GM21786 (cell line): ENCODE data around the gene TBC1D20.

Experiments
- ATAC-seq: cut with Tn5 transposase; IDR thresholded peaks from one replicate; pipeline ENCODE4 v1.9.1; 2021; ENCODE audit not compliant: unreplicated experiment

The TBC1D20 gene

DNA sequence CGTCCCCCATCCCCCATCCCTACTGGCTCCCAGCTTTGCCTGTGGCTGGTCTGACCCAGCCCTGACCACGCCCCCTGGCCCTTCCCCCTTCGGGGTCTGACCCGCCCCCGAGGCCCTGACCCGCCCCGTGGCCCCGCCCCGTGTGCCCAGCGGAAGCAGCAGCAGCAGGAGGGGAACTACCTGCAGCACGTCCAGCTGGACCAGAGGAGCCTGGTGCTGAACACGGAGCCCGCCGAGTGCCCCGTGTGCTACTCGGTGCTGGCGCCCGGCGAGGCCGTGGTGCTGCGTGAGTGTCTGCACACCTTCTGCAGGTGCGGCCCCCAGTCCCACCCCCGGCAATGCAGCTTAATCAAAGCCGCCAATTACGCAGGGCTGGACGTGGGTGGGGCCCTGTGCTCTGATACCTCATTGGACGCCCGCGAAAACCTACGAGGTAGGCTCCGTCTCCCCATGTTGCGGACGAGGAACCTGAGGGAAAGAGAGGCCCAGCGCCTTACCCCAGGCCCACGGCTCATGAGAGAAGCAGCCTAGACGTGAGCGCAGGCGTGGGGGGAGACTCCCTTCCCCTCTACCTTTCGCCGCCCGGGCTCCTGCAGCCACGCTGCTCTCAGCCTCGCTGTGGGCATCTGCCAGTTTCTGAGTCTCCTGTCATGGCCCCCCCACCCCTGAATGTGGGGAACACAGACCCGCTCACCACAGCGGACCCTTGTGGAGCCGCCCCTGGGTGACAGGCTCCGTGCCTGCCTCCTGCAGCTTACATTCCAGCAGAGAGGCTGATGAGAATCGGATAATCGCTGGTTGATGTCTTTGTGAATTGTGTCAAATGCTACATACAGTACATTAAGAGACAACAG lies 41.4 kb downstream of the TBC1D20 start:
- ATAC-seq = no peak

GRCh38 chr20:420166-420620 lies 42.1 kb downstream of the TBC1D20 start:
- ATAC-seq = no peak

DNA sequence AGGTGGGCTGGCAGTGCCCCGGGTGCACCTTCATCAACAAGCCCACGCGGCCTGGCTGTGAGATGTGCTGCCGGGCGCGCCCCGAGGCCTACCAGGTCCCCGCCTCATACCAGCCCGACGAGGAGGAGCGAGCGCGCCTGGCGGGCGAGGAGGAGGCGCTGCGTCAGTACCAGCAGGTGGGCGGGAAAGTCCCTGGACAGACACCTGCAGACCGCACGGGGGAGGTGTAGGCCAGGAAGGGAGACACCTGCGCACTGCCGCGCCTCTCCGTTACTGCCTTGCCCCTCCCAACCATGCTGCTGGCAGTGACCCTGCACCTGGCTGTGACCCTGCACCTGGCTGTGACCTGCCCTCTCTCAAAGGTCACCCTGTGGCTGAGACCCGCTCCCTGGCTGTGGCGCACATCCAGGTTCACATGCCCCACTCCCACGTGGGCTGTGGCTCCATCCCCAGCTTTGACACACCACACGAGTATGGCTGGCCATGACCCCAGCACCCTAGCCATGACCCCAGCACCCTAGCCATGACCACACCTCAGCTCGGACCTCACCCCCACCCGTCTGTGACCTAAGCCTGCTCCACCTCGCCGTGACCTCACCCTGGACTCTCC lies 42.7 kb downstream of the TBC1D20 start:
- ATAC-seq = no peak

GRCh38 chr20:418858-419365 lies 43.4 kb downstream of the TBC1D20 start:
- no peak for ATAC-seq

- no peak for ATAC-seq
Observed at GRCh38 chr20:417801-418342, 44.5 kb downstream of the TBC1D20 start.

GRCh38 chr20:416950-417800 lies 45.2 kb downstream of the TBC1D20 start:
- no peak for ATAC-seq

GRCh38 chr20:415820-416322 lies 46.5 kb downstream of the TBC1D20 start:
- no peak for ATAC-seq

- ATAC-seq = no peak
Observed at GRCh38 chr20:414161-414560, 48.2 kb downstream of the TBC1D20 start.

- ATAC-seq = no peak
Observed at GRCh38 chr20:412081-412480, 50.3 kb downstream of the TBC1D20 start.

GRCh38 chr20:409697-410559 lies 52.4 kb downstream of the TBC1D20 start:
- no peak for ATAC-seq

DNA sequence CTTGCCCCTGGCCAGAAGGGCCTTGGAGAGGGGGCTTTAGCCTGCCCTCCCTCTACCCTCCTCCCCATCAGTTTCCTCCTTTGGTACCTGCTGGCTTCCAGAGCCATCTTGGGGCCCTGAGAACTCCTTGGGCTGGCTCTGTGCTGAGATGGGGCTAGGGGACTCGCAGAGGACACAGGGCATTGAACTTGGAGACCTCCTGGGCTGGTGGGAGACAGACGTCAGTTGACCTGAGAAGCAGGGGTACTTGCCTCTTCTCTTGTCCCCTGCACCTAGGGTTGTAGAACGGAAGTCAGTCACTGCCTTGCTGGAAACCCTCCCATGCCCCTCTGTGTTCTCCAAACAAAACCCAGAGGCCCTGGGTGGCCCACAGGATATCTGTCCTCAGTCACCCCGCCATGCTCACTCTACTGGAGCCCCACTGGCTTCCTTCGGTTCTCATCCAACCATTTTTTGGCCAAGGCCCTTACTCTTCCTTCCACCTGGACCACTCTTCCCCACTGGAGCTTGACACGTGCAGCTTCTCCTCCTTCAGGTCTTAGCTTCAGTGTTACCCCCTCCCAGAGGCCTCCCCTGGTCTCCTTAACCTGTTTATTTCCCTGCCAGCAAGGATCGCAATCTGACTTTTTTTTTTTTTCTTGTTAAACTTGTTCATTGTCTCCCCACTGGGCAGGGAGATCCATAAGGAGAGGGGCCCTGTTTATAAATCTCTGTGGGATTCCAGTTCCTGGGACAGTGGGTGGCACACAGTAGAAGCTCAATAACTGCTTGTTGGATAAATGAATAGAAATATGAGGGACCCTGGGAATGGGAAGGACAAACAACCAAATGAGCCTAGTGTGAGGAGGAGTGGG lies 53.3 kb downstream of the TBC1D20 start:
- ATAC-seq = peak; percentile 13

DNA sequence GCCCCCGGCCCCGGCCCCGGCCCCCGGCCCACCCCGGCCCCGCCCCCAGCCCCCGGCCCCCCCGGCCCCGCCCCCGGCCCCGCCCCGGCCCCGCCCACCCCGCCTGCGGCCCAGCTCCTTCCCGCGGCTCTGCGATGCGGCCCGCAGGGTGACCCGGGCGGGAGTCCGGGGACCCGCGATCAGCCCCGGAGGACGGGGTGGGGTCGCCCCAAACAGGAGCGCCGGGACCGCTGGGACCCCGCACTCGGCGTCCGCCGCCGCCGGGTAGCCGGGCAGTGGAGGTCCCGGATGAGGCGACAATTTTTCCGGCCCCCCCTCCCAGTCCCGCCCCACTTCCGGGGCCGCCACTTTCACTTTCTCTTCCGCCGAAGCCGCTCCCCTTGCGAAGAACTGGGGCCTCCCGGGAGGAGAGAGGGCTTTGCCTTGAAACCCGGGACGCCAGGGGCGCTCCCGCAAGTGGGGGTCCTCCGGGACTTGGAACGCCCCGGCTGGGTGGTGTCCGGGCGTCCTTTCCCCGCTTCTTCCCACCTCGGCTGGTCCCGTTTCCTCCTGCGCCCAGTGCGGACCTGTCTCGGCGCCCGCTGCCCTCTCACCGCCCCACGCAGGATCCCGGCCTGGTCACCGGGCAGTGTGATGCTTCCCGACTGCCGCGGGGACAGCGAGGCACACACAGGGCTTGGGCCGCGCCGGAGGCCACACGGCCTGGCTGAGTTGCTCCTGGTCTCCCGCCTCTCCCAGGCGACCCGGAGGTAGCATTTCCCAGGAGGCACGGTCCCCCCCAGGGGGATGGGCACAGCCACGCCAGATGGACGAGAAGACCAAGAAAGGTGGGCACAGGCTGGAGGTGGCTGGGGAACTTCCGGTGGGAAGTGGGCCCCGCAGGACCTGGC lies 54.1 kb downstream of the TBC1D20 start, which contains the start of gene RBCK1:
RBCK1 (plus strand) TSS at position 347 of the 890 bp plus-strand sequence; CDS start at position 806, 459 bp downstream.
- ATAC-seq = peak; percentile 64

DNA sequence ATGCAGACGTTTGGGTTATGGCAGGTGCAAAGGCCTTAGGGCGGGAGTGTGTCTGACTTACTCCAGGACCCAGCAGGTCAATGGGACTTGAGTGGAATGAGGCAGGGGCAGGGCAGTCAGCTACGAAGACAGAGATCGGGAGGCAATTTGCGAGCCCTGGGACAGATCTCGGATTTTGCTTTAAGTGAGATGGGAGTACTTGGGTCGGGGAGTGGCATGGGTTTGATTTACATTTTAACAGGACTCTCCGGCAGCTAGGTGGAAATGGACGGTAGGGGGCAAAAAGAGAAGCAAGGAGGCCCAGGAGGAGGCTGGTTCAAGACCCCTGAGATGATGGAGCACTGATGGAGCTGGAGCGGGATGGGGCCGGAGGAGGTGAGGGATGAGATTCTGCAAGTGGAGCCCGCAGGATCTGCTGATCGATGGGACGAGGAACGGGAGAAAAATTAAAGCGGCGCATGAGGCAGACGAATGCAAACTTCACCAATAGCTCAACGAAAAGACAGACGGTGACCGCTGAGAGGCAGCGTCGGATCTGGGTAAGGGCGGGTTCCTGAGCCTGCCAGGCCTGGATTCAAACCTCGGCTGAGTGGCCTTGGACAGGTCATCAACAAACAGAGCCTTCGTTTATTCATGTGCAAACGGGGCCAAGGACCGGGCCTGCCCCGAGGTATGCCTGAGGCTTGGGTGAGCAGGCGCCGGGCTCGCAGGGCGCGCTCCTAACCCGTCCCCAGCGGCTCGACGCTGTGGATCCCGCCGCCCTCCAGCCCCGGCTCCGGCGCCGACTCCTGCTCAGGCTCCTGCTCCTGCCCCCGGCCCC lies 55.0 kb downstream of the TBC1D20 start:
- peak; percentile 54 for ATAC-seq

DNA sequence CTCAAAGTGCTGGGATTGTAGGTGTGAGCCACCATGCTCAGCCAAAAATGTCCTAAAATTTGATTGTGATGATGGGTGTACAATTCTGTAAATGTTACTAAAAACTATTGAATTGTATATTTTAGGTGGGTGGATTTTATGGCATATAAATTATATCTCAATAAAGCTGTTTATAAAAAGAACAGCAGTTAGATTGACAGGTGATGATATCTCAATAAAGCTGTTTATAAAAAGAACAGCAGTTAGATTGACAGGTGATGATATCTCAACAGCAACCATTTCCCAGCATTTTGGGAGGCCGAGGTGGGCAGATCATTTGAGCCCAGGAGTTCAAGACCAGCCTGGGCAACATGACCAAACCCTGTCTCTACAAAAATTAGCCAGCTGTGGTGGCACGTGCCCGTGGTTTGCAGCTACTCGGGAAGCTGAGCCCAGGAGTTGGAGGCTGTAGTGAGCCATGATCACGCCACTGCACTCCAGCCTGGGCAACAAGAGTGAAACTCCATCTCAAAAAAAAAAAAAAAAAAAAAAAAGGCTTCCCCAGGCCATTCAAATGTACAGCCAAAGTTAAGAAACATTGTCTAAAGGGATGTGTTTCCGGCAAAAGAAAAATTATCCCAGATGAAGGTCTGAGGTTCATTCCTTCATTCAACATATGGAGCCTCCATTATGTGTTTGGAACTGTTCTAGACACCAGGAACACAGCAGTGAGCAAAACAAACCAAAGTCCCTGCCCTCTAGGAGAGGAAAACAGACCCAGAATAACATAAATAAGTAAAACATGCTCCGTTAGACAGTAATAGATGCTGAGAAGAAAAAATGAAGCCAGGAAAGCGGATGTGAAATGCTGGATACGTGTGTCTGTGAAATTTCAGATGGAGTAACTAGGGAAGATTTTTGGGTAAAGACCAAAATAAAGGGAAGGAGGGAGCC lies 55.9 kb downstream of the TBC1D20 start:
- no peak for ATAC-seq

DNA sequence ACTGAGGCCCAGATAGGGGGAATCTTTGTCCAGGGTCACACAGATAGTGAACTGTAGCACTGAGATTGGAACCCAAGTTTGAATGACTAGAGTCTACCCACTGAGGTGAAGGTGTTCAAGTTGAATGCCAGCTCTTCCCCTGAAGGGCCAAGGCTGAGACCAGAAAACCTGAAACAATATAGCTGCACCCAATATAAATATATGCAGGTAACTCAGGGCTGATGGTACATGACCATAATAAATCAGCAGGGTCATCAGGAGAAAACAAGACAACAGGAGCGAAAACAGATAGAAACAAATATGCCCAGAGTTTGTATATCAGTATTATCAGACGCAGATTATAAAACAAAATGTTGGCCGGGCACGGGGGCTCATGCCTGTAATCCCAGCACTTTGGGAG lies 58.2 kb downstream of the TBC1D20 start:
- ATAC-seq = no peak

GRCh38 chr20:403582-403957 lies 58.8 kb downstream of the TBC1D20 start:
- no peak for ATAC-seq
